Vagina (tissue), 2 donors: ENCODE results near the gene ARHGAP5.

ENCODE experiments used
- POLR2A ChIP-seq, 2 donors: fragments of 450-650 bp; IDR thresholded peaks; one replicate each; pipeline ENCODE4 v1.6.1; 2017; ENCODE audit warnings: antibody characterized with exemption in 2 of 2, mild to moderate bottlenecking in 2 of 2, moderate library complexity in 2 of 2
- TF ChIP-seq, protein P1 (sequence below), 3 experiments: fragments of 450-650 bp in 2 of 3; fragments of 200-600 bp in 1 of 3; sonication (generic) in 1 of 3; IDR thresholded peaks; one replicate each; pipeline ENCODE4 v1.5.1; 2017 to 2019; ENCODE audit warnings: antibody characterized with exemption in 3 of 3, mild to moderate bottlenecking in 2 of 3, moderate library complexity in 2 of 3

- TF ChIP-seq POLR2A (IDR thresholded peaks at IDR 0.05), result no peak
- TF ChIP-seq, protein P1, sequence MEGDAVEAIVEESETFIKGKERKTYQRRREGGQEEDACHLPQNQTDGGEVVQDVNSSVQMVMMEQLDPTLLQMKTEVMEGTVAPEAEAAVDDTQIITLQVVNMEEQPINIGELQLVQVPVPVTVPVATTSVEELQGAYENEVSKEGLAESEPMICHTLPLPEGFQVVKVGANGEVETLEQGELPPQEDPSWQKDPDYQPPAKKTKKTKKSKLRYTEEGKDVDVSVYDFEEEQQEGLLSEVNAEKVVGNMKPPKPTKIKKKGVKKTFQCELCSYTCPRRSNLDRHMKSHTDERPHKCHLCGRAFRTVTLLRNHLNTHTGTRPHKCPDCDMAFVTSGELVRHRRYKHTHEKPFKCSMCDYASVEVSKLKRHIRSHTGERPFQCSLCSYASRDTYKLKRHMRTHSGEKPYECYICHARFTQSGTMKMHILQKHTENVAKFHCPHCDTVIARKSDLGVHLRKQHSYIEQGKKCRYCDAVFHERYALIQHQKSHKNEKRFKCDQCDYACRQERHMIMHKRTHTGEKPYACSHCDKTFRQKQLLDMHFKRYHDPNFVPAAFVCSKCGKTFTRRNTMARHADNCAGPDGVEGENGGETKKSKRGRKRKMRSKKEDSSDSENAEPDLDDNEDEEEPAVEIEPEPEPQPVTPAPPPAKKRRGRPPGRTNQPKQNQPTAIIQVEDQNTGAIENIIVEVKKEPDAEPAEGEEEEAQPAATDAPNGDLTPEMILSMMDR (IDR thresholded peaks at IDR 0.05), result no peak
These were observed 88.9 kb downstream of the ARHGAP5 start for GRCh38 chr14:32166029-32166428.
